Rectal smooth muscle tissue (tissue), 1 donor: Measurements from ENCODE around the gene KRTDAP.
"Not testable (repeated sequence)": the region's sequence is repeated elsewhere in the genome, so short reads cannot be mapped to it uniquely, and the experiment has no call there.

ENCODE experiments used
- H3K27ac ChIP-seq: one replicate; pipeline ENCODE4 v1.7.0; 2013; ENCODE audit warnings: low read depth, low read length, inconsistent platforms
- H3K27me3 ChIP-seq: one replicate; pipeline ENCODE4 v1.7.0; 2013; ENCODE audit warnings: low read length; ENCODE audit not compliant: control insufficient read depth, insufficient read depth
- H3K36me3 ChIP-seq: one replicate; pipeline ENCODE4 v1.7.0; 2013; ENCODE audit warnings: low read length; ENCODE audit not compliant: control insufficient read depth, insufficient read depth
- H3K4me1 ChIP-seq: one replicate; pipeline ENCODE4 v1.7.0; 2013; ENCODE audit warnings: low read length; ENCODE audit not compliant: control insufficient read depth, insufficient read depth
- H3K4me3 ChIP-seq: one replicate; pipeline ENCODE4 v1.7.0; 2013; ENCODE audit warnings: low read length
- H3K9ac ChIP-seq: one replicate; pipeline ENCODE4 v1.7.0; 2013; ENCODE audit warnings: low read length

Gene KRTDAP

GRCh38 chr19:35491836-35492360, 1.6 kb upstream of the KRTDAP start:
- H3K9ac ChIP-seq: no peak overlapping the region
- no peak overlapping the region for H3K4me3 ChIP-seq
- H3K36me3 ChIP-seq: no peaks in the 10 kb centered on the region
- no peaks in the 10 kb centered on the region for H3K27me3 ChIP-seq
- no peaks in the 10 kb centered on the region for H3K4me1 ChIP-seq
- no peak overlapping the region for H3K27ac ChIP-seq

- Histone ChIP-seq H3K4me3 (no peak overlapping the region), H3K27me3 (no peaks in the 10 kb centered on the region), H3K4me1 (no peaks in the 10 kb centered on the region), H3K36me3 (no peaks in the 10 kb centered on the region), H3K9ac (no peak overlapping the region), H3K27ac (no peak overlapping the region)
Observed at GRCh38 chr19:35488677-35489076, 1.6 kb downstream of the KRTDAP start.

DNA sequence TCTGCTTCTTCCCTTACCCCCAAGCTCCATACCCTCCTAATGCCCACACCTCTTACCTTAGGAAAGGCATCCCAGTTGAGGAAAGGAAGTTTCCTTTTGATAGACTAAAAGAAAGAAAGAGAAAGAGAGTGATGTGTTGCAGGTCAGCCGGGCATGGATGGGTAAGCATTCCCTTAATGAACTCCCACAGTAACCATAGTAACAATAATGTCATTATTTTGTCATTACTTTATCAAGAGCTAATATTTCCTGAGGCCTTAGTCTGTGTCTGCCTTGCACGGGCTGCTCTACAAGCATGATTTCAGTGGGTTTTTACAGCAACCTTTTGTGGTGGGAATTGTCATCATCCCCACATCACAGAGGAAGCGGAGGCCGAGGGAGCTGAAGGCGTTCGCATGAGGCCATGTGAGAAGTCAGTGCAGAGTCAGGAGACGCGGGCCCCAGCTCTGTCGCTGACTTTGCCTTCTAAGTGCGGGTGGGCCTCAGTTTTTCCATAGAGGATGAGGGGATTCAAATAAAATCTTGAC, 2.5 kb downstream of the KRTDAP start:
- no peak overlapping the region for H3K27ac ChIP-seq
- H3K4me3 ChIP-seq: no peak overlapping the region
- no peaks in the 10 kb centered on the region for H3K4me1 ChIP-seq
- no peak overlapping the region for H3K9ac ChIP-seq
- no peaks in the 10 kb centered on the region for H3K27me3 ChIP-seq
- H3K36me3 ChIP-seq: no peaks in the 10 kb centered on the region

GRCh38 chr19:35486268-35486708, 4.0 kb downstream of the KRTDAP start:
- Histone ChIP-seq H3K27me3 (no peaks in the 10 kb centered on the region), H3K27ac (no peak overlapping the region), H3K4me1 (no peaks in the 10 kb centered on the region), H3K4me3 (no peak overlapping the region), H3K9ac (no peak overlapping the region), H3K36me3 (no peaks in the 10 kb centered on the region)

- Histone ChIP-seq H3K4me1 (no peaks in the 10 kb centered on the region), H3K27me3 (no peaks in the 10 kb centered on the region), H3K9ac (no peak overlapping the region), H3K27ac (no peak overlapping the region), H3K4me3 (no peak overlapping the region), H3K36me3 (no peaks in the 10 kb centered on the region)
Observed at GRCh38 chr19:35484252-35485036, 5.8 kb downstream of the KRTDAP start.

GRCh38 chr19:35483089-35483488, 7.2 kb downstream of the KRTDAP start:
- H3K27ac ChIP-seq: no peak overlapping the region
- no peaks in the 10 kb centered on the region for H3K36me3 ChIP-seq
- H3K27me3 ChIP-seq: no peaks in the 10 kb centered on the region
- no peak overlapping the region for H3K9ac ChIP-seq
- no peaks in the 10 kb centered on the region for H3K4me1 ChIP-seq
- no peak overlapping the region for H3K4me3 ChIP-seq

- Histone ChIP-seq H3K27ac (no peak overlapping the region), H3K4me3 (no peak overlapping the region), H3K9ac (no peak overlapping the region), H3K36me3 (no peaks in the 10 kb centered on the region), H3K4me1 (no peaks in the 10 kb centered on the region), H3K27me3 (no peaks in the 10 kb centered on the region)
Observed at GRCh38 chr19:35478794-35479677, 11.2 kb downstream of the KRTDAP start.

DNA sequence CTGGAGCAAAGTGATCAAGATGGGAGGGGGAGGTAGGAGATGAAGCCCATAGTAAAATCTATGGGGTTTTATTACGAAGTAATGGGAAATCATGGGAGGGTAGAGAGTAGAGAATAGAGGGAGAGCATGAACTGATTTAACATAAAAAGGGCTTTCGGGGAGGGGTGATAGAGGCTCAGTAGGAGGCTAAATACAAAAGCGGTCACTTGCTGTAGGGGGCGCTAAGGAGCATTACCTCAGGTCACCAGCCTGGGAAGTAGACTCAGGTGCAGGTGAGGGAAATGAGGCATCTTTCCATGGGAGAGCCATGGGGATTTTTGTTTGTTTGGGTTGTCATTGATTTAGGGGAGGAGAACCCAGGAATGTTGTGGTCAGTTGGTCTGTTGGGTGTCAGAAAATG, 14.1 kb downstream of the KRTDAP start:
- no peaks in the 10 kb centered on the region for H3K4me1 ChIP-seq
- no peak overlapping the region for H3K4me3 ChIP-seq
- H3K27ac ChIP-seq: no peak overlapping the region
- H3K27me3 ChIP-seq: no peaks in the 10 kb centered on the region
- H3K9ac ChIP-seq: no peak overlapping the region
- H3K36me3 ChIP-seq: no peaks in the 10 kb centered on the region

GRCh38 chr19:35474594-35474993, 15.7 kb downstream of the KRTDAP start:
- not testable (repeated sequence) for H3K9ac ChIP-seq, H3K36me3 ChIP-seq, H3K4me3 ChIP-seq, H3K27me3 ChIP-seq, H3K27ac ChIP-seq, H3K4me1 ChIP-seq

DNA sequence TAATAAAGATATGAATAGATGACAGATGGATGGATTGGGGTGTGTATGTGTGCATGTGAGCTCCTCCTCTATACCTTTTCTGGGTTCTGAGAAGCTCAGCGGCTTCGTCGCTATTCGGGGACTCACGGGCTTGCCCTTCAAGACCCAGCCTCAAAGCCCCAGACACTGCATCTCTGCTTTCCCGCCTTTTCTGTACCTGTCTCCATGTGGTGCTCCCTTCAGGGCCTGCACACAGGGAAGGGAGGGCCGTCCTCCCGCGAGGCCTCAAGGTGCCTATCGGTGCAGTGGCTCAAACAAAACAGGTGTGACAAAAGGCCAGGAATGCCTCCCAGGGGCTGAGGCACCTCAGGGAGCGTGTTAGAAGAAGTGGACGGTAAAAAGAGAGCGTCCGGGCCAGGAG, 16.2 kb downstream of the KRTDAP start:
- H3K27me3 ChIP-seq: no peaks in the 10 kb centered on the region
- H3K9ac ChIP-seq: no peak overlapping the region
- H3K36me3 ChIP-seq: no peaks in the 10 kb centered on the region
- no peak overlapping the region for H3K27ac ChIP-seq
- H3K4me3 ChIP-seq: no peak overlapping the region
- H3K4me1 ChIP-seq: no peaks in the 10 kb centered on the region

GRCh38 chr19:35471946-35472345, 18.3 kb downstream of the KRTDAP start:
- Histone ChIP-seq H3K27me3 (no peaks in the 10 kb centered on the region), H3K4me3 (no peak overlapping the region), H3K27ac (no peak overlapping the region), H3K36me3 (no peaks in the 10 kb centered on the region), H3K9ac (no peak overlapping the region), H3K4me1 (no peaks in the 10 kb centered on the region)

- not testable (repeated sequence) for H3K27me3 ChIP-seq, H3K4me1 ChIP-seq, H3K27ac ChIP-seq, H3K4me3 ChIP-seq, H3K36me3 ChIP-seq, H3K9ac ChIP-seq
Observed at GRCh38 chr19:35471075-35471474, 19.2 kb downstream of the KRTDAP start.
